Measurements from ENCODE around the gene LSMEM2.
"Not testable (repeated sequence)": the region's sequence is repeated elsewhere in the genome, so short reads cannot be mapped to it uniquely, and the experiment has no call there.

DNA sequence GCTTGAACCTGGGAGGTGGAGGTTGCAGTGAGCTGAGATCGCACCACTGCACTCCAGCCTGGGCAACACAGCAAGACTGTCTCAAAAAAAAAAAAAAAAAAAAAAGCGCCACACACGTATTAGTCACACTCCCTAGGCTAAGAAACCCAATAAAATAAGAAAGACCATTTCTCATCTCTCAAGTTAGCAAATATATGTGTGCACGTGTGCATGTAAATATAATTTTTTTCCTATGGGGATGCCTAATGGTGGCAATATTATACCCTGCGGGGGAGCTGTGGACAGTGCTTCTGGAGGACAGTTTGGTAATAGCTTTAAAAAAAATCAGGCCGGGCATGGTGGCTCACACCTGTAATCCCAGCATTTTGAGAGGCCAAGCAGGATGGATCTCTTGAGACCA, 5.2 kb downstream of the LSMEM2 start:
- TF ChIP-seq, protein P1, sequence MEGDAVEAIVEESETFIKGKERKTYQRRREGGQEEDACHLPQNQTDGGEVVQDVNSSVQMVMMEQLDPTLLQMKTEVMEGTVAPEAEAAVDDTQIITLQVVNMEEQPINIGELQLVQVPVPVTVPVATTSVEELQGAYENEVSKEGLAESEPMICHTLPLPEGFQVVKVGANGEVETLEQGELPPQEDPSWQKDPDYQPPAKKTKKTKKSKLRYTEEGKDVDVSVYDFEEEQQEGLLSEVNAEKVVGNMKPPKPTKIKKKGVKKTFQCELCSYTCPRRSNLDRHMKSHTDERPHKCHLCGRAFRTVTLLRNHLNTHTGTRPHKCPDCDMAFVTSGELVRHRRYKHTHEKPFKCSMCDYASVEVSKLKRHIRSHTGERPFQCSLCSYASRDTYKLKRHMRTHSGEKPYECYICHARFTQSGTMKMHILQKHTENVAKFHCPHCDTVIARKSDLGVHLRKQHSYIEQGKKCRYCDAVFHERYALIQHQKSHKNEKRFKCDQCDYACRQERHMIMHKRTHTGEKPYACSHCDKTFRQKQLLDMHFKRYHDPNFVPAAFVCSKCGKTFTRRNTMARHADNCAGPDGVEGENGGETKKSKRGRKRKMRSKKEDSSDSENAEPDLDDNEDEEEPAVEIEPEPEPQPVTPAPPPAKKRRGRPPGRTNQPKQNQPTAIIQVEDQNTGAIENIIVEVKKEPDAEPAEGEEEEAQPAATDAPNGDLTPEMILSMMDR (IDR thresholded peaks at IDR 0.05) = not testable (repeated sequence)
- TF ChIP-seq POLR2A (IDR thresholded peaks at IDR 0.05) = not testable (repeated sequence)
